Smooth muscle cell of the brain vasculature (primary cell): ENCODE results near the gene CWC22.
"Not testable (repeated sequence)": the region's sequence is repeated elsewhere in the genome, so short reads cannot be mapped to it uniquely, and the experiment has no call there.

Experiments used
- DNase-seq: peaks from one replicate; pipeline ENCODE4 v3.0.0-alpha.2; 2012; ENCODE audit warnings: low read depth, low spot score

The CWC22 gene

DNA sequence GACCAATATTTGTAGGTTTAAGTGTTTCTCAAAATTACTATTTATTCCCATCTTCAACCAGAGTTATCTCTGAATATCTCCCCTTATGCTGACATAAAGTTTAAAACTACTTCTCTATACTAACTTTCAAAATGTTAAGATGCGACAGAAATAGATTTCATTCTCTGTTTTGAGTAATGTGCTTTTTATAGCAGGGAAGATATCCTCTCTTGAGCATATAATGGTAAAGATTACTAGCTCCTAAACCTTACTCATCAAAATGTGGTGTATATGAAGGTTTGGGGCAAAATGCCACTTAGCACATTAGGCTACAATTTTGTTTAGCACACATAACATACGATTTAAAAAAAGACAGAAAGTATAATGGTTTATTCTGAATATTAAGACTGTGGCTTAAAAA, 54.4 kb downstream of the CWC22 start:
- DNase-seq, result no peak

DNA sequence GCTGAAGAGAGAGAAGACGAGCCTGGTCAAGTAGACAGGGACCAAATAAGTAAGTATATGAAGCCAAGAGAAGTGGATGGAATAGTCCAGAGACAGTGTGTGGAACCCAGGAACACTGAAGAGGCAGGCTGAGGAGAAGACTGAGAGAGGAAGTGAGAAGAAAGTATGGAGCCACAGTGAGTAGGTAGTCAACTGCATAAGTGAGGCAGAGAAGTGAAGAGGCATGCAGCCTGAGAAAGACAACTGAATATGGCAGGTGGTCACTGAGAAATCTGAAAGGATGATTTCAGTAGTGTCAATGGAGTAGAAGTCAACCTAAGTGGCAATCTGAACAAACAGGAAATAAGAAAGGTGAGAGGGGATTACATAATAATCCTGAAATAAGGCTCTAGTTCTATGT, 55.4 kb downstream of the CWC22 start:
- no peak for DNase-seq

DNA sequence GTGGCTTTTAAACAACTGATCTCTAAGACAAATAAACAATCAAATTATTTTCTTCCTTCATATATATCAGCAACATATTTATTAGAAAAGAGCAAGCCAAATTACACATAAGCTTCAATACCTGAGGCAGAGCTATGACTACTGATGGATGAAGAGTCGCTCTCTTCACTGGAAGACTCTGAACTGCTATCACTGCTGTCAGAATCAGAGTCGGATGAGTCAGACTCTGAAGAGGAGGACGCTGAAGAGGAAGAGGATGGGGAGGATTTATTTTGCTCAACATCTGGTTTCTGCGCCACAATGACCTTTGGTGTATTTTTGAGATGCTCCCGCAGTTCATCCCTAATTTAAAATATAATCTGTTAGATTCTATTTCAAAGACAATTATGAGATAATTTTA, 56.7 kb downstream of the CWC22 start:
- no peak for DNase-seq

DNA sequence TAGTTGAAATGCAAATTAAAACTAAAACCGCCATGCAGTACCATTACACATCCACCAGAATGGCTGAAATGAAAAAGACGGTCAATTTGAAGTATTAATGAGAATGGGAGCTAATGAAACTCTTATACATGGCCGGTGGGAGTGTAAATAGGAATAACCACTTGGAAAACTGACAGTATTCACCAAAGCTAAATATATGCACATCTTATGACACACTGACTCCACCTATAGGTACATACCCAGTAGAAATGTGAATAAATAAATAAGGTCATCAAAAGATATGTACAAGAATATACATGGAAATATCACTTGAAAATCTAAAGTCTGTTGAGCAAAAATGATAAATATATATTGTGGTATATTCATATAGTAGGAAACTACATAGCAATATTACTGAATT, 57.7 kb downstream of the CWC22 start:
- DNase-seq, result no peak

DNA sequence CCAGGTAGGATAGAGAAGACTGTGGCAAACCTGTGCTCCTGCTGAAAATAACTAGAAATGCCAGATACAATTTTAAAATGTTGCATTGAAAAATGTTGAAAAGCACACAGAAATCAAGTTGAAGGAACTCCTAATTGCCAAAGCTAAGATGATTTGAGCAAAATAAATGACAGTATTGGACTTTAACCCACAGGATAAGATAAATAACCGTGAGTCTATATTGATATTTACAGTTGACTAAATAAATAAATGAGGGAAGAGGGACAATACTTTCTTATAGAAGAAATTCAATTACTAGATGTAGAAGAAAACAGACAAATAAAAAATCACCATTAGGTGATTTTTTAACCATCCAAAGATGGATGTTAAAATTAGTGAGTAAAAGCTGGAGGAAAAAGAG, 59.0 kb downstream of the CWC22 start:
- DNase-seq, result no peak

DNA sequence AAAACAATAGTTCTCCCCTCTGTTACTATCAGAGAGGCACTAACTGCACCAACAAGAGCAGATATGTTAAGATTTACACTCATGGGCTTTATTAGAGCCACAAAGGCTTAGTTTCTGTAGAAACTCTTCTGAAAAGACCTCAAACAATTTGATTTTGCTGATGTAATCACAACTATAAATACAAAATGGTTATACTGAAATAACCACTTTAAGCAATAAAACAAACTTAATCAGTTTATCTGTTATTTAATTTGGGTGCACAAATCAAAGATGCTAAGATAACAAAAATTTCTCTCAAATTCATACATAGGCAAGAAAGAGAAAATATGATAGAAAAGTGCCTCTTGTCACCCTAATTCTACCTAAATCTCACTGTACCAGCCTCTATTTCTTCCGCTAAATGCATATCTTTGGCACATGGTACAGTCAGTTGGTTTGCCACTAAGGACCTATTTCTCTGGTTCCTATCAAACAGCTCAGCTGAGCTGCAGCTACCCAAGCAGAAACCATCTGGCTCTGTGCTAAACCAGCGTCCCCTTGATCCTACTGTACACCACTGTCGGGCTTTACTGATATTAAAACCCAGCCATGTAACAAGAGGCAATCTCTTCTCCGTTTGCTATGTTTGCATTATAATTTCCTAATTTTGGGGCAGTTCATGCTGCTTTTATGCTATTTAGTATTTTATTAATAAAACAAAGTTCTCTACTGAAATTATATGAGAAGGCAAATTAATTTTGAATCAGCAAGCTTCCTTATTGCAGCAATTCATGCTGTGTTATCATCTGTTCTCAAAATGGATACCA, 60.1 kb downstream of the CWC22 start:
- DNase-seq, result no peak

DNA sequence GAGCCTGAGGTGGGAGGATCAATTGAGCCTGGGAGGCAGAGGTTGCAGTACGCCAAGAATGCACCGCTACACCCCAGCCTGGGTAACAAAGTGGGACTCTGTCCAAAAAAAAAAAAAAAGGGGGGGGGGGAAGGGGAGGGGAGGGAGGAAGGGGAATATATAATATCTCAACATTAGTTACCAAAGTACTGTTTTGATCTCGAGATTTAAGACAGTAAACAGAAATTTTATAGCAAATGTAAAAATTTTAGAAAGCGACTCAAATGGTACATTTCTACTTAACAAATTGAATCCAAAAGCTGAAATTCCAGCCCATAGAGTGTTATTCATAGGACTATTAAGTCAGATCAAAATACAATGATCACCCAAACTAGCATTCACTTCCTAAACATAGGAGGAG, 60.8 kb downstream of the CWC22 start:
- DNase-seq, result no peak

DNA sequence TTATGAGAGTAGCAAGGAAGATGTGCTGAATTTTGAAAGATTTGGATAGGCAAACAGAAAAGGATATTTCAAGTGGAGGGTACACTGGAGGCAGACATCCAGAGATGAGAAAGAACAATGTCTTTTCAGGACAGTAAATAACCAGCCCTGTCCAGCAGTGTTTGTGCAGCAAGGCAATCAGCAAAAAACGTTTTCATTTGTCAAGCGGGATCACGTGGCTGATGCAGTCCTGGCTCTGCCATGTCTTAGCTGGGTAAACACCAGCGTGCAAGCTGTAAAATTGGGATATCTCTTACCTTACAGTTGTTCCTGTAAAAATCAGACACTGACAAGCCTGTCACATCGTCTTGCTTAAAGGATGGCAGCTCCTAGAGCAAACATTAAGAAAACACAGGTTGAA, 67.8 kb downstream of the CWC22 start:
- DNase-seq, result no peak

DNA sequence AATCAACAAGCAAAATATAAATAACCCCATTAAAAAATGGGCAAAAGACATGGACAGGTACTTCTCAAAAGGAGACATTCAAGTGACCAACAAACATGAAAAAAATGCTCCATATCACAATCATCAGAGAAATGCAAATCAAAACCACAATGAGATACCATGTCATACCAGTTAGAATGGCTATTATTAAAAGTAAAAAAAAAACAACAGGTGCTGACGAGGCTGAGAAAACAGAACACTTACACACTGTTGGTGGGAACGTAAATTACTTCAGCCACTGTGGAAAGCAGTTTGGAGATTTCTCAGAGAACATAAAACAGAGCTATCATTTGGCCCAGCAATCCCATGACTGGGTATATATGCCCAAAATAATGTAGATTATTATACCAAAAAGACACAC, 69.1 kb downstream of the CWC22 start:
- DNase-seq, result no peak

DNA sequence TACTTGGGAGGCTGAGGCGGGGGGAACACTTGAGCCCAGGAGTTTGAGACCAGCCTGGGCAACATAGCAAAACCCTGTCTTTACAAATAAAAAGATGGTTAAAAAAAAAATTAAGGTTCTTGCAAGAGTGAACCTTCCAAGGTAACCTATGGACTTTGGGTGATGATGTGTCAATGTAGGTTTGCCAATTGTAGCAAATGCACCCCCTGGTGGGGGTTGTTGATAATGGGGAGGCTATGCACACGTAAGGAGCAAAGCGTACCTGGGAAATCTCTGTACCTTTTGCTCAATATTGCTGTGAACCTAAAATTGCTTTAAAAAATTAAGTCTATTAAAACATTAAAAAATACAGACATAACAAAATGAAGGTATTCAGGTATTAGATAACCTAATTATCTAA, 70.4 kb downstream of the CWC22 start:
- DNase-seq, result no peak

DNA sequence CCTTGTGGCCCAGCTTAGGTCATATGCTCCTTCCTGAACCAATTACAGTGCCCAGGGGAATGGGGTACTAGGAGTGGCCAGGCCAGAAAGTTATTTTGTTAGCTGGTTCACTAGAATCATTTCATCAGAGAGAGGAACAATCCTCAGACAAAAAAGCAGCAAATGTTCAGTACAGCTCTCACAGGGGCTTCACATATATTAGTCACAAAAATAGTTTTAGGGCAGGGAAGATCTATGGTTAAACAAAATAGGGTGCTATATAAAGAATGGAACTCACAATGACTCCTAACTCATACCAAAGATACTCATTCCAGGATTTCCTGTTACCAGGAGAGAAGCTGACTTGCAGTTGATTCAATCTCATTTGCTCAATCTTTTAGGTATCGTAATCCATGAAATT, 71.0 kb downstream of the CWC22 start:
- no peak for DNase-seq

DNA sequence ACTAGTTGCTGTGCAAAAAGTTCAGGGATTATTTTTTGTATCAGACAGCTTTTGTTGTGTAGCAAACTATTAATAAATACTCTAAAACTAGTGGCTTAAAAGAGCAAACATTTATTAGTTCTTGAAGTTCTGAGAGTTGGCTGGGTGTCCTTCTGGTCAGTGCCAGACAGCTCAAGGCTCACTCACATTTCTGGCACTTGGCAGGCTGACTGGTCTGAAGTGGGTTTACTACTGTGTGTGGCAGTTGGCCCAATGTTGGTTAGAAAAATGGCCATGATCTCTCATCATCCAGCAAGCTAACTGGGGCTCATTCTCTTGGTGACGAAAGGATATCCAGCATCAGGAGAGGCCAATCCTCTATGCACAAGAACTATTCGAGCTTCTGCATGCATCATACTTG, 74.3 kb downstream of the CWC22 start:
- DNase-seq, result no peak

DNA sequence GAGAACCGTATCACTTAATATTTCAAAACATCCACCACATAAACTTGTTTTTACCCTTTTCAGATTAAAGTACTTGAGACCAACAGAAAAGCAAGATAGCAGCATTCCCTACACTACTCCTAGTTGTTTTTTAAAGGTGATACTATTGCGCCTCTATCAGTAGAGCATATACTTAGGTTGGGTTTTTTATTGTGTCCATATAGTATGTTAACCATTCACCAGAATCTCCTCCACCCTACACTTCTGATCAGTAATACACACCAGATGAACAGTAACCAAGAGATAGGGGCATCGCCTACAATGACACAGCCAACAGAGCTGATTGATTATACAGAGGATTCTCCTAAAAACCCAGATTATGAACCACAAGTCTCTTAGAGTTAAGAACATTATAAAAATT, 75.6 kb downstream of the CWC22 start:
- no peak for DNase-seq

DNA sequence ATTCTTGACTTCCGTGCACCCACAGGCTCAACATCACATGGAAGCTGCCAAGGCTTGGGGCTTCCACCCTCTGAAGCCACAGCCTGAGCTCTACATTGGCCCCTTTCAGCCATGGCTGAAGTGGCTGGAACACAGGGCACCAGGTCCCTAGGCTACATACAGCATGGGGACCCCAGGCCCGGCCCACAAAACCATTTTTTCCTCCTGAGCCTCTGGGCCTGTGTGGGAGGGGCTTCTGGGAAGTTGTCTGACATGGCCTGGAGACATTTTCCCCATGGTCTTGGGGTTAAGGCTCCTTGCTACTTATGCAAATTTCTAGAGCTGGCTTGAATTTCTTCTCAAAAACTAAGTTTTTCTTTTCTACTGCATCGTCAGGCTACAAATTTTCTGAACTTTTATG, 77.1 kb downstream of the CWC22 start:
- DNase-seq, result not testable (repeated sequence)

DNA sequence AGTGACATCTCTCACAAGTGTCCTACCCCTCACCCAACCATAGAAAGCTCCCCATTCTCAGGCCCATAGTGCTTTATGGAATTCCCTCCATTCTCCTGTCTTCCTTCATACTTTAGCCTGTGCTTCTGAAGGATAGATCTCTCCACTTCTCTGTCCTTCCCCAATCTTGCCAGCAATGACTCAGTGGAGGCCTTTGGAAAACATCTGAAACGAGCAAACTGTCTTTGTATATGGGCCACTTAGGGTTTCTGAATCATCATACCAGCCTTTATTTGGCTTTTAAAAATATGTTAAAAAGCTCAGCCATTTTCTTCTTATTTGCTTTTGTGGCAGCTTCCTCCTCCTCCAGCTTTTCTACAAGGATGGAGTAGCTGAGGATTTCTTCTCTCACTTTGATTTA, 80.1 kb downstream of the CWC22 start:
- DNase-seq, result no peak

DNA sequence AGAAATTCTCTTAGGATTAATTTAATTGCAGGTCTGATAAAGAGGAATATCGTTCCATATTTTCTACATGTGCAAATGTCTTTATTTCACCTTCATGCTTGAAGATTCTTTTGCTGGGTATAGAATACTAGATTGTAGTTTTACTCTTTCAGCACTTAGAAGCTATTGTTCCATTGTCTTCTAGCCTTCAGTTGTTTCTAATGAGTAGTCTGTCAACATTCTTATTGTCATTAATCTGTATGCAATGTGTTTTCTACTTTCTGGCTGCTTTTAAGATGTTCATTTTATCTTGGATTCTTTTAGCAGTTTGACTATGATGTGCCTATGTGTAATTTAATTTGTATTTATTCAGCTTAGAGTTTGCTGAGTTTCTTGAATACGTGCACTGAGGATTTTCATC, 81.4 kb downstream of the CWC22 start:
- DNase-seq, result no peak

DNA sequence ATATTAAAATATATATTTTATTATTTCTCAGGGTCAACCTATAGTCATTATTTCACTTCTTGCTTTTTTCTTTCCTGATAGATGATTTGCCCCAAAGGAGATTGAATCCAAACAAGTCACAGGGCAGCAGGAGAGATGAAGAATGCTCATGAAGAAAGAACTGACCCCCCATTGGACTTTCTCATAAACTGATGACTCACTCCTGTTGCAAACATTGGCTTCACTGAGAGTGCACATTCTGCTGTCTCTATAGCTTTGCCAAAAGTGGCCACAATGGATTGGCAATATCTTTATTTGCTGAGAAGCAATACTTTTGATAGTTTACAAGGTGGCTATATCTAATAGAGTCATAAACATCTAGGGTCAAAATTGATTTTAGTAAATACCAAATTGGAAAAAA, 89.8 kb downstream of the CWC22 start:
- peak; percentile 10 for DNase-seq

DNA sequence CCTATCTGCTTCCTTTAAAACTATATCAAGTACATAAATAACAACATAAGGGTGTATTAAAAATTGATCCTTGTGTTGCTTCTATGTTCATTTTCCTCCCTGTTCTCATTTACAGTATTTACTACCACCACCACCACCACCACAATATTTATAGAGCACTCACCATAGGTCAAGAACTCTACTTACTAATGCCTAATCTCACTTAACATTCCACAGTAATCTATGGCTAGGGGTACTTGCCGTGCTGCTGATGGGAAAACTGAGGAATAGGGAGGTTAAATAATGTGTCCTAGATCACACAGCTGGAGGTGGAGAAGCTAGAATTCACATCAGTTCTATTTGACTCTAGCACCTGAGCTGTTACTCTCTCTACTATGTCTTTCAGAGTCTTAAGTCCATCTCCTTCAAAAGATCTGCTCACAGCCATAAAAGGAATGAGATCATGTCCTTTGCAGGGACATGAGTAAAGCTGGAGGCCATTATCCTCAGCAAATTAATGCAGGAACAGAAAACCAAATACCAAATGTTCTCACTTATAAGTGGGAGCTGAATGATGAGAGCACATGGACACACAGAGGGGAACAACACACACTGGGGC, 91.6 kb downstream of the CWC22 start:
- DNase-seq, result no peak

DNA sequence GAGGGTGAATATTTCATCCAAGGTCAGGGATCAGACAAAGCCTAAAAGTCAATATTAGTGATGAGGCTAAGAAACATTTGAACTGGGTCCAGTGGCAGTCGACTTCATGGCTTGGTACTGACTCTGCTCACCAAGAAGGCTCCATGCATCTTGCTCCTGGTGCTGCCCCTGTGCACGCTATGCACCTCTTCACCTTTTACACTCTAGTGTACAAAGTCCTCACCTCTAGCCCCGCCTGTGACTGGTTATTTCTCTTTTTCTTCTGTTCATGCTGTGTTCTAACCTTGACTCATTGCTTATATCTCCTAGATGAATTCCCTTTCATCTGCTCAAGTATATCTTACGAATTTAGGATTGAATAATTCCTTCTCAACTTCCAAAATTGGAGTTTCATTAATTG, 93.3 kb downstream of the CWC22 start:
- DNase-seq, result no peak

DNA sequence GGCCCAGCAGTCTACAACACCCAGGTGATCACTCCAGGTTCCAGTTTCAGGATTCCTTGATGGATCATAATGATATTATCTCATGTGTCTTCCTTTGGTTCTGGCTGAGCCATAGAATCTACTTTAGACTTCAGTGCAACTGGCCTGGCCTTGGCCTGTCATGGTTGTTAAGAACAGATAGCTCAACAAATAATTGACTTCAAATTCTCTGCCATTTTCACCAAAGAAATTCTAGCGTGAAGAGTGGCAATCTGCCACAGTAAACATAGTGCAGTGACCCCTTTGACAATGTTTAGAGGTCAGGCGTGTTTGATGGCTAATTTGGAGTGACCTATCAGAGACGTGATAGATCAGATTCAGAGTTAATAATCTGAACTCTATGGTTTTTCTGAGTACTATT, 95.5 kb downstream of the CWC22 start:
- no peak for DNase-seq

DNA sequence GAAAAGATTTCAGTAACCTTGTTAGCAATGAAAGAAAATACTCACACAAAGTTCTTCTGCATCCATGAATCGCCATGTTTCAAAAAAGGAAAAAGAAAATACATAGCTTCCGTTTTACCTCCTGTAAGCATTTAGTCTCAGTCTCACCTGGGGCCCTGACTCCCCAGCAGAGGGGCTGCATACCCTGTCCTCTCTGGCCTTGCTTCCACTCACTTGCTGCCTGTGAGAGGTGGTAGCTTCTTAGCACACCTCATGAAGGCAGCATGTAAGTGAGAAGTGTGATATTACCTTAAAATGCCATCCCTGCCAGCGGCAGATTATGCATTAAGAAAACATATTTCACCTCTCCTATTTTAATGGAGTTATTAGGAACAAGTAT, 96.4 kb downstream of the CWC22 start:
- DNase-seq, result no peak

DNA sequence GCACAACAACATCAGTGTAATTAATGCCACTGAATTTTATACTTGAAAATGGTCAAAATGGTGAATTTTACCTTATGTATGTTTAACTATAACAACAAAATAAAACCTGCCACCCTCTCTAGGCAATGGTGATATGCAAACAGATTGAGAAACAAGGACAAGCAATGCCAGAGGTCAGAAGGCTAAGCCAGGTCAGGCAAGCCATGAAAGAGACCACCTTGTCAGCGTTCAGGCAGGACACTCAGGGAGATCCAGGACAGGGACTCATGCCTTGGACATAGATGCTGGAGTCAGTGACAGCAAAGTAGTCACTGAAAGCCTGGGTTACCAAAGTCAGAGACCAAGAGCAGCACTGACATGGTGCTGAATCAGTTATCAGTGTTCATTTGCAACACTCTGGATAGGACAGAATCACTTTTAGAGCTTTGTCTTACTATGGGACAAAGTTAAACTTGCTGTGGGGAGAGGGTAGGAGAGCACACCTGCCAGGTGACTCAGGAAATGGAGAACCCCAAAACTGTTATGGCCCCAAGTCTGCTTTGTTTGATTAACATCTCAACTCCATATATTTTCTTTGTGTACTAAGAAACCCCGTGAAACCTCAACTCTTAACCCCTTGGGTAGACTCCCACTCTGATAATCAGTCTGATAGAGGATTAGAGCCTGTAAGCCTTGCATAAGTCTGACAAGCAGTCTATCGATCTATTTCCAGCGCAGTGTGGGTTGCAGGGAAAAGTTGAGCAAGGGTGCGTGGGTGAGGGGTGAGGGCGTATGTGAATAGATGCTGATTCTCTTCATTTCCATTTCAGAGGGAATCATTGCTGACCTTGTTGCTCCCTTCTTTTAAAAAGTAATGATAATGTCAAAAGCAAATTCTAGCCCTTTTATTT, 97.0 kb downstream of the CWC22 start:
- no peak for DNase-seq

DNA sequence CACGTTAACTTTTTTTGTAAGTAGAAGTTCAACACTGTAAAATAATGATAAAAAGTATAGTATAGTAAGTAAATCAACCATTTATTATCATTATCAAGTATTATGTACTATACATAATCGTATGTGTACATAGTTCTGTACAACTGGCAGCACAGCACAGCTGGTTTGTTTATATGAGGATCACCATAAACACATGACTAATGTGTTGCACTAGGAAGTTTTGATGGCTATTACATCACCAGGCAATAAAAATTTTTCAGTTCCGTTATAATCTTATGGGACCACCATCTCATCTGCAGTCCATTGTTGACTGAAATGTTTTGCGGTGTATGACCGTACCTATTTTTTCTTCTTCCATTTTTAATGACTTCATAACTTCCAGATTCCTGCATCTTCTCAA, 106.4 kb downstream of the CWC22 start:
- no peak for DNase-seq
